NB4 (cell line): ENCODE data around the gene GAS6.
"Not testable (repeated sequence)": the region's sequence is repeated elsewhere in the genome, so short reads cannot be mapped to it uniquely, and the experiment has no call there.

Experiments used
- CTCF ChIP-seq: IDR thresholded peaks from one replicate; pipeline ENCODE4 v1.5.1; 2012; ENCODE audit warnings: low read depth, low read length
- POLR2A ChIP-seq: IDR thresholded peaks from 2 replicates; pipeline ENCODE4 v1.6.1; 2011; ENCODE audit warnings: mild to moderate bottlenecking; ENCODE audit not compliant: insufficient read length; ENCODE audit errors: extremely low read depth
- TF ChIP-seq, protein P1 (sequence below): IDR thresholded peaks from 2 replicates; pipeline ENCODE4 v1.6.1; 2011; ENCODE audit warnings: low read depth, low read length

GRCh38 chr13:113795362-113795761, 68.5 kb downstream of the GAS6 start:
- not testable (repeated sequence) for TF ChIP-seq CTCF, POLR2A
- TF ChIP-seq, protein P1, sequence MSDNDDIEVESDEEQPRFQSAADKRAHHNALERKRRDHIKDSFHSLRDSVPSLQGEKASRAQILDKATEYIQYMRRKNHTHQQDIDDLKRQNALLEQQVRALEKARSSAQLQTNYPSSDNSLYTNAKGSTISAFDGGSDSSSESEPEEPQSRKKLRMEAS = not testable (repeated sequence)
